ENCODE results near the gene HMX2. TPM values are rescaled to one million over a fixed set of nuclear protein-coding genes. Genes with fewer than 3 reads are reported as not detected.
"Not testable (repeated sequence)": the region's sequence is repeated elsewhere in the genome, so short reads cannot be mapped to it uniquely, and the experiment has no call there.

Gene HMX2
- total RNA-seq, 1 experiment from 2014 or later = not detected

DNA sequence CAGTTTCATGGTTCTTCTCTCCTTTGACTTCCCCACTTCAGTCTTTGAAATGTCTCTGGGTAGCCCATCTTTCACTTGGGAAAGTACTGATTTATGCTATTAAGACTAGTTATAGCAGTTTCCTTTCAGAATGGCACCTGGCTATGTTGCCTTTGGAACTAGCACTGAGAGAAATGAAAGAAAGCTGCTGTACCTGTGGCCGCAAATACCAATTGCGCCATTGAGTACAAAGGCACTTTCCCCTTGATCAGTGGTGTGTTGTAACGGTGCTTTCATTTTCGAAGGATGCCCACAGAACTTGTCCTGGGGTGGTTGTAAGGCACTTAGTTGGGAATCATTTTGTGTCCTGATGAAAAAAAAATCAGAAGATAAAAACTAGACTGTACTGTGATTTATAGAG lies 23.0 kb downstream of the HMX2 start:
- Histone ChIP-seq H3K36me3 (ENCODE audit: control insufficient read depth in 1 of 2, insufficient read depth in 2 of 2, low read length in 2 of 2) (peaks cover 21 to 52% of the 10 kb centered on the region in 2 experiments; a peak in 3 of 4 replicates), H3K27ac (ENCODE audit: low read depth, low read length) (no peak overlapping the region), H2AFZ (ENCODE audit: low read depth, low read length, poor library complexity, severe bottlenecking) (no peak overlapping the region), H3K4me3 (replicated peaks in 1 of 2; ENCODE audit: low read depth in 1 of 2, low read length in 2 of 2) (no peak overlapping the region), H3K79me2 (ENCODE audit: insufficient read depth, low read length) (peaks cover 84% of the 10 kb centered on the region), H3K9me3 (ENCODE audit: control insufficient read depth in 1 of 2, insufficient read depth in 1 of 2, low read depth in 1 of 2, low read length in 2 of 2) (no peaks in the 10 kb centered on the region), H4K20me1 (ENCODE audit: insufficient read depth) (peaks cover 15% of the 10 kb centered on the region; the same call in 1 of the 2 replicates), H3K27me3 (ENCODE audit: insufficient read depth, low read length) (no peaks in the 10 kb centered on the region), H3K4me1 (ENCODE audit: control insufficient read depth in 1 of 2, insufficient read depth in 2 of 2, low read length in 2 of 2) (no peaks in the 10 kb centered on the region), H3K9me2 (ENCODE audit: insufficient read depth) (no peaks in the 10 kb centered on the region), H3K4me2 (ENCODE audit: low read length) (no peak overlapping the region), H3K9ac (ENCODE audit: low read length) (no peak overlapping the region)
- POLR2A ChIA-PET = no interaction called here
- no TSS peak for BruUV-seq (replicated peaks)
- DNase-seq (ENCODE audit: low read depth, low spot score) = no peak
- RAD21 ChIA-PET (ENCODE audit: low non-redundant PET in 1 of 2, low total read pairs in 2 of 2, uncharacterized antibody in 2 of 2, unreplicated experiment in 2 of 2) = no interaction called here
- TF ChIP-seq EZH2 (IDR thresholded peaks at IDR 0.05) (no peak), RAD21 (IDR thresholded peaks at IDR 0.05; ENCODE audit: low read depth) (no peak), CBX3 (IDR thresholded peaks at IDR 0.05; ENCODE audit: low read depth) (no peak), SP1 (IDR thresholded peaks at IDR 0.05; ENCODE audit: low read depth) (no peak), POLR2A (IDR thresholded peaks at IDR 0.05; ENCODE audit: borderline replicate concordance, extremely low read depth, insufficient read depth, insufficient read length) (no peak), ELF1 (IDR thresholded peaks at IDR 0.05; ENCODE audit: borderline replicate concordance, low read depth) (no peak), JUND (IDR thresholded peaks at IDR 0.05) (no peak)
- TF ChIP-seq, protein P1, sequence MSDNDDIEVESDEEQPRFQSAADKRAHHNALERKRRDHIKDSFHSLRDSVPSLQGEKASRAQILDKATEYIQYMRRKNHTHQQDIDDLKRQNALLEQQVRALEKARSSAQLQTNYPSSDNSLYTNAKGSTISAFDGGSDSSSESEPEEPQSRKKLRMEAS (IDR thresholded peaks at IDR 0.05) = no peak
- TF ChIP-seq, protein P2, sequence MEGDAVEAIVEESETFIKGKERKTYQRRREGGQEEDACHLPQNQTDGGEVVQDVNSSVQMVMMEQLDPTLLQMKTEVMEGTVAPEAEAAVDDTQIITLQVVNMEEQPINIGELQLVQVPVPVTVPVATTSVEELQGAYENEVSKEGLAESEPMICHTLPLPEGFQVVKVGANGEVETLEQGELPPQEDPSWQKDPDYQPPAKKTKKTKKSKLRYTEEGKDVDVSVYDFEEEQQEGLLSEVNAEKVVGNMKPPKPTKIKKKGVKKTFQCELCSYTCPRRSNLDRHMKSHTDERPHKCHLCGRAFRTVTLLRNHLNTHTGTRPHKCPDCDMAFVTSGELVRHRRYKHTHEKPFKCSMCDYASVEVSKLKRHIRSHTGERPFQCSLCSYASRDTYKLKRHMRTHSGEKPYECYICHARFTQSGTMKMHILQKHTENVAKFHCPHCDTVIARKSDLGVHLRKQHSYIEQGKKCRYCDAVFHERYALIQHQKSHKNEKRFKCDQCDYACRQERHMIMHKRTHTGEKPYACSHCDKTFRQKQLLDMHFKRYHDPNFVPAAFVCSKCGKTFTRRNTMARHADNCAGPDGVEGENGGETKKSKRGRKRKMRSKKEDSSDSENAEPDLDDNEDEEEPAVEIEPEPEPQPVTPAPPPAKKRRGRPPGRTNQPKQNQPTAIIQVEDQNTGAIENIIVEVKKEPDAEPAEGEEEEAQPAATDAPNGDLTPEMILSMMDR (IDR thresholded peaks at IDR 0.05 in 2 of 3, conservative IDR thresholded peaks at IDR 0.05 in 1 of 3; ENCODE audit: borderline replicate concordance in 1 of 3, insufficient read depth in 1 of 3, low read depth in 2 of 3, low read length in 2 of 3) = no peak
- TF ChIP-seq, protein P3, sequence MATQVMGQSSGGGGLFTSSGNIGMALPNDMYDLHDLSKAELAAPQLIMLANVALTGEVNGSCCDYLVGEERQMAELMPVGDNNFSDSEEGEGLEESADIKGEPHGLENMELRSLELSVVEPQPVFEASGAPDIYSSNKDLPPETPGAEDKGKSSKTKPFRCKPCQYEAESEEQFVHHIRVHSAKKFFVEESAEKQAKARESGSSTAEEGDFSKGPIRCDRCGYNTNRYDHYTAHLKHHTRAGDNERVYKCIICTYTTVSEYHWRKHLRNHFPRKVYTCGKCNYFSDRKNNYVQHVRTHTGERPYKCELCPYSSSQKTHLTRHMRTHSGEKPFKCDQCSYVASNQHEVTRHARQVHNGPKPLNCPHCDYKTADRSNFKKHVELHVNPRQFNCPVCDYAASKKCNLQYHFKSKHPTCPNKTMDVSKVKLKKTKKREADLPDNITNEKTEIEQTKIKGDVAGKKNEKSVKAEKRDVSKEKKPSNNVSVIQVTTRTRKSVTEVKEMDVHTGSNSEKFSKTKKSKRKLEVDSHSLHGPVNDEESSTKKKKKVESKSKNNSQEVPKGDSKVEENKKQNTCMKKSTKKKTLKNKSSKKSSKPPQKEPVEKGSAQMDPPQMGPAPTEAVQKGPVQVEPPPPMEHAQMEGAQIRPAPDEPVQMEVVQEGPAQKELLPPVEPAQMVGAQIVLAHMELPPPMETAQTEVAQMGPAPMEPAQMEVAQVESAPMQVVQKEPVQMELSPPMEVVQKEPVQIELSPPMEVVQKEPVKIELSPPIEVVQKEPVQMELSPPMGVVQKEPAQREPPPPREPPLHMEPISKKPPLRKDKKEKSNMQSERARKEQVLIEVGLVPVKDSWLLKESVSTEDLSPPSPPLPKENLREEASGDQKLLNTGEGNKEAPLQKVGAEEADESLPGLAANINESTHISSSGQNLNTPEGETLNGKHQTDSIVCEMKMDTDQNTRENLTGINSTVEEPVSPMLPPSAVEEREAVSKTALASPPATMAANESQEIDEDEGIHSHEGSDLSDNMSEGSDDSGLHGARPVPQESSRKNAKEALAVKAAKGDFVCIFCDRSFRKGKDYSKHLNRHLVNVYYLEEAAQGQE (IDR thresholded peaks at IDR 0.05; ENCODE audit: low read depth) = no peak
- intact Hi-C loops (cut with micrococcal nuclease) = no loop called here
- CTCF ChIA-PET = no interaction called here
- ATAC-seq = no peak

DNA sequence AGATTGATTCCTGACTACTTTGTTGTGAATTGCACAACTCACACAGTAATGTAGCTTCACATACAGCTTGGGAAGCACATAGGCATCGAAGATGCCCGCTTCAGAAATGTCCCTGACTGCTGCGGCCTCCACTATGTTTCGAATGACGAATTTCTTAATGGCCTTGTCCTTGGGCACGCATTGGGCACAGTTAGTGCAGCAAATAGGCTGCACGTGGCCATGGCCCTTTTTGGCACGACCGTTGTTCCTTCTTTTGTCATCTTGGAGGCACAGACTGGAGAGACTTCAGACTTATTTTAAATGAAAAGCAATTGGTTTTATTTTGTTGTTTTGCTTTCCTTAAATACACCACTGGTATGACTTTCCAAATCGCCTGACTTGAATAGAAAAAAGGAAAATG lies 23.7 kb downstream of the HMX2 start:
- DNase-seq (ENCODE audit: low read depth, low spot score); POLR2A ChIA-PET; H3K27me3 ChIP-seq (ENCODE audit: insufficient read depth, low read length); H3K9me3 ChIP-seq (ENCODE audit: control insufficient read depth in 1 of 2, insufficient read depth in 1 of 2, low read depth in 1 of 2, low read length in 2 of 2); H3K4me1 ChIP-seq (ENCODE audit: control insufficient read depth in 1 of 2, insufficient read depth in 2 of 2, low read length in 2 of 2); H3K4me2 ChIP-seq (ENCODE audit: low read length); ATAC-seq; intact Hi-C loops (cut with micrococcal nuclease); H3K27ac ChIP-seq (ENCODE audit: low read depth, low read length); RAD21 ChIA-PET (ENCODE audit: low non-redundant PET in 1 of 2, low total read pairs in 2 of 2, uncharacterized antibody in 2 of 2, unreplicated experiment in 2 of 2); H3K9ac ChIP-seq (ENCODE audit: low read length); H2AFZ ChIP-seq (ENCODE audit: low read depth, low read length, poor library complexity, severe bottlenecking); H3K4me3 ChIP-seq (replicated peaks in 1 of 2; ENCODE audit: low read depth in 1 of 2, low read length in 2 of 2); H3K9me2 ChIP-seq (ENCODE audit: insufficient read depth); BruUV-seq (replicated peaks): not testable (repeated sequence)
- Histone ChIP-seq H4K20me1 (ENCODE audit: insufficient read depth) (peaks cover 15% of the 10 kb centered on the region; the same call in 1 of the 2 replicates), H3K36me3 (ENCODE audit: control insufficient read depth in 1 of 2, insufficient read depth in 2 of 2, low read length in 2 of 2) (peaks cover 15 to 53% of the 10 kb centered on the region in 2 experiments; a peak in 2 of 4 replicates), H3K79me2 (ENCODE audit: insufficient read depth, low read length) (peaks cover 84% of the 10 kb centered on the region)
- CTCF ChIA-PET = interaction anchor here (1.7 kb wide), 1 partner anchor 18 kb away, joined by 3 read pairs; the partner anchor contains the start of gene BUB3
